Measurements from ENCODE around the gene CCDC120. TPM values are rescaled to one million over a fixed set of nuclear protein-coding genes. Genes with fewer than 3 reads are reported as not detected.

Gene CCDC120
- total RNA-seq, 4 donors from 2014 or later: 0.07 to 0.55 (median 0.40) TPM

- peak; percentile 98 for ATAC-seq
- H3K4me1 ChIP-seq: no peaks in the 10 kb centered on the region
- peak overlapping the region; percentile 62 to 78 (median 68) for H3K4me3 ChIP-seq
- DNase-seq: peak; percentile 78 to 88
- no peaks in the 10 kb centered on the region for H3K36me3 ChIP-seq
- H3K27me3 ChIP-seq: no peaks in the 10 kb centered on the region
- no peak for TF ChIP-seq CTCF (IDR thresholded peaks at IDR 0.05 in 4 of 5, conservative IDR thresholded peaks at IDR 0.05 in 1 of 5)
- TF ChIP-seq POLR2A (IDR thresholded peaks at IDR 0.05): peak; percentile 54 to 60
- peak overlapping the region; percentile 70 to 89 (median 86) for H3K27ac ChIP-seq
- in situ Hi-C loops (cut with MboI; ENCODE audit: low sequenced_read_pairs in 4 of 4): no loop called here
- no peaks in the 10 kb centered on the region for H3K9me3 ChIP-seq
- intact Hi-C loops (cut with DNase I; ENCODE audit: low total_unique reads): loop anchor here (1.0 to 10.0 kb wide), 4 partner anchors 22 to 206 kb away; partner anchors contain the start of genes GPKOW, PQBP1, TFE3 and TIMM17B
Measured at GRCh38 chrX:49100704-49101628, 42.2 kb downstream of the CCDC120 start.

GRCh38 chrX:49101629-49101984 lies 42.8 kb downstream of the CCDC120 start:
- Histone ChIP-seq H3K9me3 (no peaks in the 10 kb centered on the region), H3K27me3 (no peaks in the 10 kb centered on the region), H3K4me1 (no peaks in the 10 kb centered on the region), H3K36me3 (no peaks in the 10 kb centered on the region), H3K4me3 (peak overlapping the region; percentile 62 to 78 (median 68)), H3K27ac (peak overlapping the region; percentile 70 to 89 (median 86))
- peak in 1 of 2 donors; percentile 12 for DNase-seq
- intact Hi-C loops (cut with DNase I; ENCODE audit: low total_unique reads) (loop anchor here (1.0 to 10.0 kb wide), 4 partner anchors 21 to 207 kb away; partner anchors contain the start of genes GPKOW, PQBP1, TFE3 and TIMM17B), in situ Hi-C loops (cut with MboI; ENCODE audit: low sequenced_read_pairs in 4 of 4) (no loop called here)
- TF ChIP-seq POLR2A (IDR thresholded peaks at IDR 0.05): no peak
- TF ChIP-seq CTCF (IDR thresholded peaks at IDR 0.05 in 4 of 5, conservative IDR thresholded peaks at IDR 0.05 in 1 of 5): no peak
- no peak for ATAC-seq

DNA sequence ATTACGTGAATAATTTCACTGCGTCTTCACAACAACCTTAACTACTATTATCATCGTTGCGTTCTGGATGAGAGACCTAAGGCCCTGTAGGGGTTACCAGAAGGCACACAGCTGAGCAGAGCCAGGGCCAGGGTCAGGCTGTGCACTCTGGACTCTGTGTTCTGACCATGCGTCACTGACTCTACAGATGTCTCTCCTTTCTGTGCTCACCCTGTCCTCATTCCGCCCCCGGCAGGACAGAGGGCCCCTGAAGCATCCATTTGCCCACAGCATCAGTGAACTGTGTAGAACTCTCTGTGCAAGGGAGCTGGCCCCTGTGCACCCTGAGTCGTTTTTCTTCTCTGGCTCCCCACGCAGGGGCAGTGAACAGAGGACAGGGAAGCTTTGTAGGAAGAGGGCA lies 43.4 kb downstream of the CCDC120 start:
- intact Hi-C loops (cut with DNase I; ENCODE audit: low total_unique reads) (loop anchor here (10.0 kb wide), 1 partner anchor 207 kb away; the partner anchor contains the start of genes PQBP1 and TIMM17B), in situ Hi-C loops (cut with MboI; ENCODE audit: low sequenced_read_pairs in 4 of 4) (no loop called here)
- Histone ChIP-seq H3K4me1 (no peaks in the 10 kb centered on the region), H3K36me3 (no peaks in the 10 kb centered on the region), H3K27ac (no peak overlapping the region), H3K27me3 (no peaks in the 10 kb centered on the region), H3K4me3 (no peak overlapping the region), H3K9me3 (no peaks in the 10 kb centered on the region)
- DNase-seq: no peak
- no peak for ATAC-seq
- TF ChIP-seq POLR2A (IDR thresholded peaks at IDR 0.05) (no peak), CTCF (IDR thresholded peaks at IDR 0.05 in 4 of 5, conservative IDR thresholded peaks at IDR 0.05 in 1 of 5) (no peak)

DNA sequence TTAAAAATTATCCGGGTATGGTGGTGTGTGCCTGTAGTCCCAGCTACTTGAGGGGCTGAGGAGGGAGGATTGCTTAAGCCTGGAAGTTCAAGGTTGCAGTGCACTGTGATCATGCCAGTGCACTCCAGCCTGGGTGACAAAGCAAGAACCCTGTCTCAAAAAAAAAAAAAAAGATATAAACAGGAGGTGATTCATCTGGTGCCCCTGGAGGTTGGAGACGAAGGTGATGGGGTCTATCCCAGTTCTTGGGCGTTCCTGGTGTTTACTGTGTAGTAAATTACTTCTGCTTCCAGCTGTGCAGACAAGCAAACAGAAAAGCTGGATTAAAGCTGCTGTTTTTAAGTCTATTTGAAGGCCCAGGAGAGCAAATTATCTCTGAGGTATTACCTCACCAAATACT lies 44.8 kb downstream of the CCDC120 start:
- in situ Hi-C loops (cut with MboI; ENCODE audit: low sequenced_read_pairs in 4 of 4) (no loop called here), intact Hi-C loops (cut with DNase I; ENCODE audit: low total_unique reads) (loop anchor here (10.0 kb wide), 1 partner anchor 209 kb away; the partner anchor contains the start of genes PQBP1 and TIMM17B)
- no peaks in the 10 kb centered on the region for H3K27me3 ChIP-seq
- H3K4me1 ChIP-seq: no peaks in the 10 kb centered on the region
- no peaks in the 10 kb centered on the region for H3K36me3 ChIP-seq
- TF ChIP-seq CTCF (IDR thresholded peaks at IDR 0.05 in 4 of 5, conservative IDR thresholded peaks at IDR 0.05 in 1 of 5) (no peak), POLR2A (IDR thresholded peaks at IDR 0.05) (no peak)
- ATAC-seq (no peak), DNase-seq (no peak)
- no peak overlapping the region for H3K4me3 ChIP-seq
- H3K27ac ChIP-seq: no peak overlapping the region
- H3K9me3 ChIP-seq: no peaks in the 10 kb centered on the region

All from gastrocnemius medialis (tissue), 4 donors.